ENCODE measurements around the gene SLC38A6.

Gene SLC38A6

GRCh38 chr14:61034416-61035120 lies 53.5 kb downstream of the SLC38A6 start:
- POLR2A ChIA-PET, result no interaction called here
- no peak for TF ChIP-seq CTCF (IDR thresholded peaks at IDR 0.05; ENCODE audit: insufficient read depth, low read length, missing control alignments)
- DNase-seq (ENCODE audit: low read depth, low spot score), result no peak
- H3K4me3 ChIP-seq (ENCODE audit: low read depth, low read length), result no peak overlapping the region
- CTCF ChIA-PET, result interaction anchor here (1.2 to 1.5 kb wide), 2 partner anchors 9 to 217 kb away, joined by 5 read pairs; no protein-coding TSS in a partner anchor

- ChIA-PET POLR2A (no interaction called here), CTCF (interaction anchor here (1.2 kb wide), 1 partner anchor 11 kb away, joined by 6 read pairs; no protein-coding TSS in a partner anchor)
- no peak for DNase-seq (ENCODE audit: low read depth, low spot score)
- TF ChIP-seq CTCF (IDR thresholded peaks at IDR 0.05; ENCODE audit: insufficient read depth, low read length, missing control alignments), result no peak
- no peak overlapping the region for H3K4me3 ChIP-seq (ENCODE audit: low read depth, low read length)
These were observed 56.2 kb downstream of the SLC38A6 start for GRCh38 chr14:61037215-61037614.

GRCh38 chr14:61041704-61042103 lies 60.7 kb downstream of the SLC38A6 start:
- CTCF ChIA-PET, result interaction anchor here (0.8 to 1.9 kb wide), 2 partner anchors 16 to 19 kb away, joined by 3 to 6 read pairs; no protein-coding TSS in a partner anchor
- TF ChIP-seq CTCF (IDR thresholded peaks at IDR 0.05; ENCODE audit: insufficient read depth, low read length, missing control alignments), result no peak
- no peak for DNase-seq (ENCODE audit: low read depth, low spot score)
- H3K4me3 ChIP-seq (ENCODE audit: low read depth, low read length), result no peak overlapping the region
- POLR2A ChIA-PET, result interaction anchor here (0.5 kb wide), 1 partner anchor 12 kb away, joined by 3 read pairs; no protein-coding TSS in a partner anchor

- POLR2A ChIA-PET, result interaction anchor here (0.5 kb wide), 1 partner anchor 12 kb away, joined by 3 read pairs; no protein-coding TSS in a partner anchor
- H3K4me3 ChIP-seq (ENCODE audit: low read depth, low read length), result no peak overlapping the region
- no peak for TF ChIP-seq CTCF (IDR thresholded peaks at IDR 0.05; ENCODE audit: insufficient read depth, low read length, missing control alignments)
- no peak for DNase-seq (ENCODE audit: low read depth, low spot score)
- CTCF ChIA-PET, result interaction anchor here (0.8 to 1.9 kb wide), 4 partner anchors 10 to 417 kb away, joined by 3 to 6 read pairs (median 4); no protein-coding TSS in a partner anchor
These were observed 61.2 kb downstream of the SLC38A6 start for GRCh38 chr14:61042220-61042619.

GRCh38 chr14:61043506-61043905 lies 62.5 kb downstream of the SLC38A6 start:
- ChIA-PET CTCF (interaction anchor here (0.9 to 1.9 kb wide), 4 partner anchors 18 to 419 kb away, joined by 3 to 6 read pairs (median 3); no protein-coding TSS in a partner anchor), POLR2A (no interaction called here)
- TF ChIP-seq CTCF (IDR thresholded peaks at IDR 0.05; ENCODE audit: insufficient read depth, low read length, missing control alignments), result no peak

GRCh38 chr14:61047021-61047420 lies 66.0 kb downstream of the SLC38A6 start:
- DNase-seq (ENCODE audit: low read depth, low spot score), result no peak
- no peak overlapping the region for H3K4me3 ChIP-seq (ENCODE audit: low read depth, low read length)
- no peak for TF ChIP-seq CTCF (IDR thresholded peaks at IDR 0.05; ENCODE audit: insufficient read depth, low read length, missing control alignments)
- POLR2A ChIA-PET, result no interaction called here
- CTCF ChIA-PET, result interaction anchor here (1.3 kb wide), 1 partner anchor 21 kb away, joined by 4 read pairs; no protein-coding TSS in a partner anchor

More at GRCh38 chr14:61043506-61043905, 62.5 kb downstream of the SLC38A6 start:
- no peak overlapping the region for H3K4me3 ChIP-seq (ENCODE audit: low read depth, low read length)
- no peak for DNase-seq (ENCODE audit: low read depth, low spot score)

All from AG04449 (cell line).